Measurements from ENCODE around the gene MITF.

MITF gene

GRCh38 chr3:69983546-69984265 is 244.4 kb downstream of the MITF start:
- no peak for DNase-seq

GRCh38 chr3:69985266-69985665 is 246.0 kb downstream of the MITF start:
- no peak for DNase-seq

DNA sequence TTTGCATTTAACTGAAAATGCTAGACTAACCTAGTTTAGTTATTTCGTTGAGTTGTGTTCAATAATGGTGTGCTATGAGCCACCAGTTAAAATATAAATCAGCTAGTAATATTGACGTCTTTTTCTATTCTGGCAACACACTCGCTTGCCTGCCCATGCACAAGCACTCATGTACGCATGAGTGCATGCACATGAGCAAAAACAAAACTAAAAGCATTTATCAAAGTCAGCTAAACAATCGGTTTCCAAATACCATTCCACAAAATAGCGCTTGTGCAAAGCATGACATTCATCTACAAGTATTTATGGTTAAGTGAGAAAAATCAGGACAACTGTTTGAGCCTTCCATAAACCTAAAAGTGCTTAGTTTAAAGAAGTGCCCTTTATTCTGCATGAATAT is 247.2 kb downstream of the MITF start:
- DNase-seq: no peak

DNA sequence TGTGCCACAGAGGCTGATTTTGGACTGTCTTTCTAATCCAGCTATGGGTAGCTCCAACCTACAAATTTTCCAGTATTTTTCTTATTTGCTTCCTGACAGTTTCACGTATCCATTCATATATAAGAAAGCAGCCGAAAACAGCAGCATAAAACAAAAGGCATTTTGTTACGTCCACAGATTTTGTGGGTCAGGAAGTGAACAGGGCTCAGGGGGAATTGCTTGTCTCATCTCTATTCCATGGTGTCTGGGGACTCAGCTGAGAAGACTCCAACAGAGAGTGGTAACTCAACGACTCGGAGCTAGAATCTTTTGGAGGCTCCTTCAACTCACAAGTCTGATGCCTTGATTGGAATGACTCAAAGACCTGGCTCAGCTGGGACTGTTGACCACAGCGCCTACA is 248.6 kb downstream of the MITF start:
- DNase-seq: no peak

GRCh38 chr3:69993757-69994156 is 254.5 kb downstream of the MITF start:
- no peak for DNase-seq

DNA sequence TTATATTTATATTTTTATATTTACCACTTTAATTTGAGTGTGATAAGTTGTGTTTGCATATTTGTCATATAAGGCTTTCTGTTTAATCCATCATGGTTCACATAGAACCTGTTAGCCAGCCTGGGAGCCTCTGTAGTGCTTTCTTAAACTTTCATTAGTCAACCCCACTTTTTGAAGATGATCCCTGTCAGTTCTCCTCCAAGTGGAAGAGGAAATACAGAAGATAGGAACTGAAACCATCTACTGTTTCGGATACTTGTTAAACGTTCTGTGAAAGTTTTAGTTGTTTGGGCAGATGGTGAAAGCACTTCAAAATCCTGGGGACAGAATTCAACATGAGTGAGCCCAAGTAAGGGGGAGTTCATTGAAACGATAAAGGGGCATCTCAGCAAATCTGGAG is 255.7 kb downstream of the MITF start:
- DNase-seq: no peak

GRCh38 chr3:69997631-69998307 is 258.5 kb downstream of the MITF start:
- no peak for DNase-seq

DNA sequence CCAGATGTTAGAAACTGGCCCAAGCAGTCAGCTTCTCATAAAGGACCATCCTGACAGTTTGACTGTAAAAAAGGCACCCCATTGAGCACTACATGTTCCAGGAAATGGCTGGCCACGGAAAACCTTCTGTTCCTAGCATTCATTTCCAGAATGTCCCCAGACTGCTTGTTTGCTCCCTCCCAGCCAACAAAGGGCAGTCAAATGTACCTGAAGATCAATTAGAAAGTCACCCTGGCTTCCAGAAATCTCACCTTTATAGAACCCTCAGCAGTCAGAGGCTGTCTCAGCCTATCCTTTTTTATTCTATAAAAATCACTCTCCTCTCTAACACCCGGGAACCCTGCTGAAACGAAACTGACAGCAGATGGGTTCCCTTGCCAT is 259.5 kb downstream of the MITF start:
- DNase-seq: no peak

- DNase-seq: no peak
Observed at GRCh38 chr3:69999140-70000027, 260.1 kb downstream of the MITF start, which contains the start of gene SAMMSON. Gene SAMMSON (plus strand): TSS chr3:69999733.

- no peak for DNase-seq
Observed at GRCh38 chr3:70000028-70000410, 260.8 kb downstream of the MITF start.

- no peak for DNase-seq
Observed at GRCh38 chr3:70000563-70001081, 261.4 kb downstream of the MITF start.

GRCh38 chr3:70003119-70003518 is 263.9 kb downstream of the MITF start:
- DNase-seq: no peak

DNA sequence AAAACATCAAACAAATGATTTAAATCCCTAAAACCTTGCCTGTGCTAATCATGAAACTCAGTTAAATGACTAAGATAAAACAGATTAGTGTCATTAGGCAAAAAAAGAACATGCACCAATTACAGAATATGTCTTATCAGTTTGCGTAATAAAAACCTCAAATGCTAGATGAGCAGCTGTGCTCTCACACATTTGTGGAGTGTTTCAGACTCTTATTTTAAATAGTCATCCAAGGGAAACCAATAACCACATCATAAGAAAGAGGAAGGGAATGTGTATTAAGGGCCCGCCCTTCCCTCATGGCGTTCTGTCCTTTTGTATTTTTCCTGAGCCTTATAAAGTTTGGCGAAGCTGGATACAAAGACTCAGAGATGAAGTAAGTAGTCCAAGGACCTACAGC is 266.8 kb downstream of the MITF start:
- no peak for DNase-seq

- DNase-seq: no peak
Observed at GRCh38 chr3:70010346-70010745, 271.1 kb downstream of the MITF start.

- no peak for DNase-seq
Observed at GRCh38 chr3:70011582-70011981, 272.3 kb downstream of the MITF start.

Measured in NCI-H226 (cell line).